H9 (cell line): ENCODE data around the gene PDE1A. TPM values are rescaled to one million over a fixed set of nuclear protein-coding genes. Genes with fewer than 3 reads are reported as not detected.

Source experiments
- DNase-seq: peaks from one replicate; pipeline ENCODE4 v3.0.0-alpha.2; 2017
- H2AFZ ChIP-seq: one replicate; pipeline ENCODE4 v1.6.1; 2013; ENCODE audit warnings: mild to moderate bottlenecking, low read length, control low read depth, moderate library complexity
- H2AK5ac ChIP-seq: 2 replicates; pipeline ENCODE4 v1.6.1; 2013; ENCODE audit warnings: low read length, control low read depth, mixed read lengths; ENCODE audit not compliant: insufficient read length
- H2BK120ac ChIP-seq: one replicate; pipeline ENCODE4 v1.6.1; 2013; ENCODE audit warnings: low read depth, mild to moderate bottlenecking, low read length, control low read depth, inconsistent platforms; ENCODE audit not compliant: poor library complexity, severe bottlenecking
- H2BK12ac ChIP-seq: 2 replicates; pipeline ENCODE4 v1.6.1; 2013; ENCODE audit warnings: low read length, control low read depth, mixed read lengths, low read depth; ENCODE audit not compliant: insufficient read length
- H2BK15ac ChIP-seq: 2 replicates; pipeline ENCODE4 v1.6.1; 2013; ENCODE audit warnings: low read depth, low read length, control low read depth
- H2BK20ac ChIP-seq: one replicate; pipeline ENCODE4 v1.6.1; 2013; ENCODE audit warnings: low read depth, mild to moderate bottlenecking, low read length, control low read depth, inconsistent platforms; ENCODE audit not compliant: poor library complexity, severe bottlenecking
- H2BK5ac ChIP-seq: 2 replicates; pipeline ENCODE4 v1.6.1; 2013; ENCODE audit warnings: low read length, control low read depth, mixed read lengths; ENCODE audit not compliant: insufficient read length
- H3K14ac ChIP-seq: 2 replicates; pipeline ENCODE4 v1.6.1; 2013; ENCODE audit warnings: low read length, control low read depth; ENCODE audit not compliant: insufficient read depth
- H3K18ac ChIP-seq: 2 replicates; pipeline ENCODE4 v1.6.1; 2013; ENCODE audit warnings: low read depth, mild to moderate bottlenecking, mixed read lengths, low read length, control low read depth; ENCODE audit not compliant: insufficient read length
- H3K23ac ChIP-seq: 2 replicates; pipeline ENCODE4 v1.6.1; 2013; ENCODE audit warnings: low read length, control low read depth, mixed read lengths, low read depth; ENCODE audit not compliant: insufficient read length
- H3K23me2 ChIP-seq: 2 replicates; pipeline ENCODE4 v1.6.1; 2013; ENCODE audit warnings: low read depth, mild to moderate bottlenecking, mixed read lengths, low read length, control low read depth; ENCODE audit not compliant: insufficient read length, poor library complexity, severe bottlenecking
- H3K27ac ChIP-seq: 2 replicates; pipeline ENCODE4 v1.5.1; 2013; ENCODE audit warnings: low read length, control low read depth, mixed read lengths, low read depth; ENCODE audit not compliant: insufficient read length
- H3K27me3 ChIP-seq: 2 replicates; pipeline ENCODE4 v1.6.1; 2013; ENCODE audit warnings: low read length, control low read depth, inconsistent platforms; ENCODE audit not compliant: insufficient read depth
- H3K4ac ChIP-seq: 2 replicates; pipeline ENCODE4 v1.6.1; 2013; ENCODE audit warnings: low read depth, mild to moderate bottlenecking, control low read depth, inconsistent platforms, low read length, moderate library complexity
- H3K4me1 ChIP-seq: 2 replicates; pipeline ENCODE4 v1.6.1; 2013; ENCODE audit warnings: low read length, control low read depth, inconsistent platforms; ENCODE audit not compliant: insufficient read depth
- H3K4me2 ChIP-seq: 2 replicates; pipeline ENCODE4 v1.6.1; 2013; ENCODE audit warnings: low read length, control low read depth, mixed read lengths; ENCODE audit not compliant: insufficient read length, insufficient read depth
- H3K56ac ChIP-seq: 2 replicates; pipeline ENCODE4 v1.6.1; 2013; ENCODE audit warnings: low read depth, mild to moderate bottlenecking, mixed read lengths, low read length, control low read depth; ENCODE audit not compliant: insufficient read length
- H3K79me1 ChIP-seq: 2 replicates; pipeline ENCODE4 v1.6.1; 2013; ENCODE audit warnings: low read depth, mild to moderate bottlenecking, moderate library complexity, low read length, control low read depth, inconsistent platforms; ENCODE audit not compliant: insufficient read depth, poor library complexity, severe bottlenecking
- H3K79me2 ChIP-seq: 2 replicates; pipeline ENCODE4 v1.6.1; 2013; ENCODE audit warnings: low read length, control low read depth, inconsistent platforms; ENCODE audit not compliant: insufficient read depth
- H3K9ac ChIP-seq: 2 replicates; pipeline ENCODE4 v1.6.1; 2013; ENCODE audit warnings: low read length, control low read depth, mixed read lengths; ENCODE audit not compliant: insufficient read length; ENCODE audit errors: extremely low read depth
- H3K9me3 ChIP-seq: one replicate; pipeline ENCODE4 v1.6.1; 2013; ENCODE audit warnings: low read depth, low read length, inconsistent platforms; ENCODE audit not compliant: control insufficient read depth
- H3T11ph ChIP-seq: one replicate; pipeline ENCODE4 v1.6.1; 2013; ENCODE audit warnings: mild to moderate bottlenecking, low read length, control low read depth, inconsistent platforms
- H4K20me1 ChIP-seq: one replicate; pipeline ENCODE4 v1.6.1; 2013; ENCODE audit not compliant: control insufficient read depth, insufficient read length, insufficient read depth
- H4K5ac ChIP-seq: 2 replicates; pipeline ENCODE4 v1.6.1; 2013; ENCODE audit warnings: low read depth, mild to moderate bottlenecking, mixed read lengths, low read length, control low read depth; ENCODE audit not compliant: insufficient read length
- H4K8ac ChIP-seq: replicated peaks from 2 replicates; pipeline ENCODE4 v1.6.1; 2013; ENCODE audit warnings: low read length, control low read depth, mixed read lengths, low read depth; ENCODE audit not compliant: insufficient read length
- H4K91ac ChIP-seq: 2 replicates; pipeline ENCODE4 v1.6.1; 2013; ENCODE audit warnings: low read depth, mild to moderate bottlenecking, moderate library complexity, mixed read lengths, low read length, control low read depth; ENCODE audit not compliant: insufficient read length
- H3K27ac Mint-ChIP-seq, 3 experiments: 2 replicates in 2 of 3; 3 replicates in 1 of 3; pipeline ENCODE4 v1.8.0; 2020 to 2021; ENCODE audit warnings: mixed read lengths in 3 of 3, mild to moderate bottlenecking in 1 of 3, moderate library complexity in 1 of 3
- H3K27me3 Mint-ChIP-seq: 2 replicates; pipeline ENCODE4 v1.8.0; 2021; ENCODE audit warnings: low read depth, mild to moderate bottlenecking, moderate library complexity, mixed read lengths
- H3K36me3 Mint-ChIP-seq, 3 experiments: 2 replicates in 2 of 3; 3 replicates in 1 of 3; pipeline ENCODE4 v1.8.0; 2020 to 2021; ENCODE audit warnings: low read depth in 3 of 3, mixed read lengths in 3 of 3; ENCODE audit not compliant: insufficient read depth in 1 of 3
- H3K4me1 Mint-ChIP-seq, 2 experiments: 2 replicates each; pipeline ENCODE4 v1.8.0; 2020; ENCODE audit warnings: mixed read lengths in 2 of 2
- H3K4me3 Mint-ChIP-seq, 2 experiments: 2 replicates in 1 of 2; 3 replicates in 1 of 2; pipeline ENCODE4 v1.8.0; 2020 to 2021; ENCODE audit warnings: mild to moderate bottlenecking in 2 of 2, mixed read lengths in 2 of 2, moderate library complexity in 1 of 2
- H3K9me3 Mint-ChIP-seq, 2 experiments: 2 replicates in 1 of 2; 3 replicates in 1 of 2; pipeline ENCODE4 v1.8.0; 2020; ENCODE audit warnings: mild to moderate bottlenecking in 2 of 2, mixed read lengths in 2 of 2, moderate library complexity in 1 of 2
- WGBS: extraction: QIAGEN DNeasy Blood & Tissue Kit; methylation state at CpG from one replicate; pipeline ENCODE4 v1.1.7; 2013; ENCODE audit warnings: missing lambda C conversion rate, low lambda C conversion rate, mixed read lengths; ENCODE audit not compliant: insufficient read length; ENCODE audit errors: extremely low coverage; 5-methylcytosine and 5-hydroxymethylcytosine counted together
- total RNA-seq: library from RNA; stranded (reverse); gene quantifications from 2 replicates; pipeline ENCODE4 v1.2.1, GENCODE V29; 2021
- TF ChIP-seq, protein P1 (sequence below): fragments of 200-600 bp; sonication (generic); conservative IDR thresholded peaks from 3 replicates; pipeline ENCODE4 v1.8.0; 2021; ENCODE audit warnings: antibody characterized with exemption, mild to moderate bottlenecking

The PDE1A gene
- total RNA-seq, 1 experiment from 2014 or later = 0.11 TPM

- no peak overlapping the region for H3K18ac ChIP-seq
- peaks cover 2% of the 10 kb centered on the region; the same call in 1 of the 2 replicates for H3K27me3 Mint-ChIP-seq
These were observed 49.4 kb downstream of the PDE1A start for GRCh38 chr2:182377467-182377866.

More at GRCh38 chr2:182377467-182377866, 49.4 kb downstream of the PDE1A start:
- Histone ChIP-seq H2AK5ac (no peak overlapping the region), H2BK120ac (no peak overlapping the region), H4K8ac (no peak overlapping the region), H2BK12ac (no peak overlapping the region), H3K9ac (no peak overlapping the region), H3K79me2 (no peaks in the 10 kb centered on the region), H3K4ac (no peak overlapping the region), H3K4me1 (no peaks in the 10 kb centered on the region), H3K23ac (no peak overlapping the region), H3K27ac (no peak overlapping the region), H3K79me1 (no peaks in the 10 kb centered on the region), H3K56ac (no peak overlapping the region), H3K14ac (no peak overlapping the region), H3T11ph (no peak overlapping the region), H2AFZ (no peak overlapping the region), H2BK15ac (no peak overlapping the region), H3K27me3 (no peaks in the 10 kb centered on the region), H4K91ac (no peak overlapping the region), H3K4me2 (no peak overlapping the region), H2BK20ac (no peak overlapping the region), H3K23me2 (no peaks in the 10 kb centered on the region), H3K9me3 (no peaks in the 10 kb centered on the region), H2BK5ac (no peak overlapping the region), H4K20me1 (no peaks in the 10 kb centered on the region), H4K5ac (no peak overlapping the region)
- H3K27ac Mint-ChIP-seq = no peak overlapping the region
- WGBS = no CpG with 5 or more reads among the region's 1 CpG
- H3K36me3 Mint-ChIP-seq = peaks cover 17 to 20% (median 17%) of the 10 kb centered on the region in 3 experiments; a peak in 6 of 7 replicates
- peaks cover 24 to 25% of the 10 kb centered on the region in 2 experiments for H3K9me3 Mint-ChIP-seq
- no peaks in the 10 kb centered on the region for H3K4me1 Mint-ChIP-seq
- TF ChIP-seq, protein P1, sequence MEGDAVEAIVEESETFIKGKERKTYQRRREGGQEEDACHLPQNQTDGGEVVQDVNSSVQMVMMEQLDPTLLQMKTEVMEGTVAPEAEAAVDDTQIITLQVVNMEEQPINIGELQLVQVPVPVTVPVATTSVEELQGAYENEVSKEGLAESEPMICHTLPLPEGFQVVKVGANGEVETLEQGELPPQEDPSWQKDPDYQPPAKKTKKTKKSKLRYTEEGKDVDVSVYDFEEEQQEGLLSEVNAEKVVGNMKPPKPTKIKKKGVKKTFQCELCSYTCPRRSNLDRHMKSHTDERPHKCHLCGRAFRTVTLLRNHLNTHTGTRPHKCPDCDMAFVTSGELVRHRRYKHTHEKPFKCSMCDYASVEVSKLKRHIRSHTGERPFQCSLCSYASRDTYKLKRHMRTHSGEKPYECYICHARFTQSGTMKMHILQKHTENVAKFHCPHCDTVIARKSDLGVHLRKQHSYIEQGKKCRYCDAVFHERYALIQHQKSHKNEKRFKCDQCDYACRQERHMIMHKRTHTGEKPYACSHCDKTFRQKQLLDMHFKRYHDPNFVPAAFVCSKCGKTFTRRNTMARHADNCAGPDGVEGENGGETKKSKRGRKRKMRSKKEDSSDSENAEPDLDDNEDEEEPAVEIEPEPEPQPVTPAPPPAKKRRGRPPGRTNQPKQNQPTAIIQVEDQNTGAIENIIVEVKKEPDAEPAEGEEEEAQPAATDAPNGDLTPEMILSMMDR = no peak
- no peak for DNase-seq
- H3K4me3 Mint-ChIP-seq = no peak overlapping the region
